DND-41 (cell line): ENCODE measurements around the gene NOC3L.

ENCODE experiments used
- ATAC-seq: fragments of 200-7000 bp; cut with Tn5 transposase; 3 replicates; pipeline ENCODE4 v1.9.1; 2021; ENCODE audit warnings: low read depth; ENCODE audit not compliant: insufficient read depth
- DNase-seq: peaks from one replicate; pipeline ENCODE4 v3.0.0-alpha.2; 2020
- H2AFZ ChIP-seq: 2 replicates; pipeline ENCODE4 v1.6.0; 2012; ENCODE audit warnings: low read depth, low read length
- H3K27ac ChIP-seq: 2 replicates; pipeline ENCODE4 v1.5.1; 2012; ENCODE audit warnings: low read length, inconsistent platforms
- H3K27me3 ChIP-seq: fragments of 200-600 bp; sonication (generic); 2 replicates; pipeline ENCODE4 v1.6.0; 2012; ENCODE audit warnings: low read length, mild to moderate bottlenecking, inconsistent platforms; ENCODE audit not compliant: insufficient read depth, poor library complexity
- H3K36me3 ChIP-seq: 2 replicates; pipeline ENCODE4 v1.5.1; 2012; ENCODE audit warnings: low read length, inconsistent platforms; ENCODE audit not compliant: insufficient read depth
- H3K4me1 ChIP-seq: 2 replicates; pipeline ENCODE4 v1.5.1; 2012; ENCODE audit warnings: mild to moderate bottlenecking, low read length; ENCODE audit not compliant: insufficient read depth
- H3K4me2 ChIP-seq: 2 replicates; pipeline ENCODE4 v1.6.0; 2012; ENCODE audit warnings: mild to moderate bottlenecking, moderate library complexity, low read length, inconsistent platforms; ENCODE audit not compliant: insufficient read depth
- H3K4me3 ChIP-seq, 2 experiments: fragments of 200-600 bp in 1 of 2; shearing (Covaris generic) in 1 of 2; 2 replicates each; pipeline ENCODE4 v1.5.1; 2012 to 2016; ENCODE audit warnings: inconsistent platforms in 2 of 2, low read length in 2 of 2, mild to moderate bottlenecking in 2 of 2, low read depth in 1 of 2, moderate library complexity in 1 of 2
- H3K79me2 ChIP-seq: 2 replicates; pipeline ENCODE4 v1.6.0; 2012; ENCODE audit warnings: low read length, inconsistent platforms; ENCODE audit not compliant: insufficient read depth
- H3K9ac ChIP-seq: 2 replicates; pipeline ENCODE4 v1.6.0; 2012; ENCODE audit warnings: low read depth, mild to moderate bottlenecking, inconsistent platforms, low read length, moderate library complexity
- H3K9me3 ChIP-seq: 2 replicates; pipeline ENCODE4 v1.5.1; 2012; ENCODE audit warnings: low read length, moderate library complexity, mild to moderate bottlenecking, inconsistent platforms; ENCODE audit not compliant: insufficient read depth, severe bottlenecking
- H4K20me1 ChIP-seq: 2 replicates; pipeline ENCODE4 v1.6.0; 2012; ENCODE audit warnings: low read length; ENCODE audit not compliant: insufficient read depth
- EZH2 ChIP-seq: IDR thresholded peaks from 3 replicates; pipeline ENCODE4 v1.6.1; 2012; ENCODE audit warnings: borderline replicate concordance, low read depth, mild to moderate bottlenecking, moderate library complexity, low read length, inconsistent platforms; ENCODE audit not compliant: severe bottlenecking
- TF ChIP-seq, protein P1 (sequence below): IDR thresholded peaks from 2 replicates; pipeline ENCODE4 v1.5.1; 2012; ENCODE audit warnings: borderline replicate concordance, low read length, moderate library complexity, mild to moderate bottlenecking; ENCODE audit not compliant: poor library complexity, severe bottlenecking; ENCODE audit errors: extremely low read depth

Gene NOC3L

DNA sequence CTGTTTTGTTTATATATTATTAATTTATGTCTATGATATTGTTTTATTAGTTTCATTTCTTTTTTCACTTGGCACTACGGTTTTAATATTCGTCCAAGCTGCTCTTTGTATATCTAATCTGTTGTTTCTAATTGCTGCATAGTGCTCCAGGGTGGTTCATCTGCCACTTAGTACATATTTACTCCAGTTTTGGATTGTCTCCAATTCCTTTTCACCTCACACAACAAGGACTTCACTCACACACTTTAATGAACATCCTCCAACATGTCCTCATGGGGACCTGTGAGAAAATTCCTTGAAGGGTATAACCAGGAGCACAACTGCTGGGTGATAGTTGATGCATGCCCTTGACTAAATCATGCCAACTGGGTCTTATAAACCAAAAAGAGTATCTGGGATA is 14.1 kb upstream of the NOC3L start:
- H4K20me1 ChIP-seq = no peaks in the 10 kb centered on the region
- no peak overlapping the region for H3K27ac ChIP-seq
- no peaks in the 10 kb centered on the region for H3K79me2 ChIP-seq
- H3K27me3 ChIP-seq = peaks cover 2% of the 10 kb centered on the region
- H3K4me3 ChIP-seq = no peak overlapping the region
- H3K4me2 ChIP-seq = no peak overlapping the region
- ATAC-seq (no peak), DNase-seq (no peak)
- TF ChIP-seq, protein P1, sequence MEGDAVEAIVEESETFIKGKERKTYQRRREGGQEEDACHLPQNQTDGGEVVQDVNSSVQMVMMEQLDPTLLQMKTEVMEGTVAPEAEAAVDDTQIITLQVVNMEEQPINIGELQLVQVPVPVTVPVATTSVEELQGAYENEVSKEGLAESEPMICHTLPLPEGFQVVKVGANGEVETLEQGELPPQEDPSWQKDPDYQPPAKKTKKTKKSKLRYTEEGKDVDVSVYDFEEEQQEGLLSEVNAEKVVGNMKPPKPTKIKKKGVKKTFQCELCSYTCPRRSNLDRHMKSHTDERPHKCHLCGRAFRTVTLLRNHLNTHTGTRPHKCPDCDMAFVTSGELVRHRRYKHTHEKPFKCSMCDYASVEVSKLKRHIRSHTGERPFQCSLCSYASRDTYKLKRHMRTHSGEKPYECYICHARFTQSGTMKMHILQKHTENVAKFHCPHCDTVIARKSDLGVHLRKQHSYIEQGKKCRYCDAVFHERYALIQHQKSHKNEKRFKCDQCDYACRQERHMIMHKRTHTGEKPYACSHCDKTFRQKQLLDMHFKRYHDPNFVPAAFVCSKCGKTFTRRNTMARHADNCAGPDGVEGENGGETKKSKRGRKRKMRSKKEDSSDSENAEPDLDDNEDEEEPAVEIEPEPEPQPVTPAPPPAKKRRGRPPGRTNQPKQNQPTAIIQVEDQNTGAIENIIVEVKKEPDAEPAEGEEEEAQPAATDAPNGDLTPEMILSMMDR = no peak
- TF ChIP-seq EZH2 = no peak
- no peak overlapping the region for H3K9ac ChIP-seq
- H3K4me1 ChIP-seq = no peaks in the 10 kb centered on the region
- no peaks in the 10 kb centered on the region for H3K36me3 ChIP-seq
- no peaks in the 10 kb centered on the region for H3K9me3 ChIP-seq
- H2AFZ ChIP-seq = no peak overlapping the region

DNA sequence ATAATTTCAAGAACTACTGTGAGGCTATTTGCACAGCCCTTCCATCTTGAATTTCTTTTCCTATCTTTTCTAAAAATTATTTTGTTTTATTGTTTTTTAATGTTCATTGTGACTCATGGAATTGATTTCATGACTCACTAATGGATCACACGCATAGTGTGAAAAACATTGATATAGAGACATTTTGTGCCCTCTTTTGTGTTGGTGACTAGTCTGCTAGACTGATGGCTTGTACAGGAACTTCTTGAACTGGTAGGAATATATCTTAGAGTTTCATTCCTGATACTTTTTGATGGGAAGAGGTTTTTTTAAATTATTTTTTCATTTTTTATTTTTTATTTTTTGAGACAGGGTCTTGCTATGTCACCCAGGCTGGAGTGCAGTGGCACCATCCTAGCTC is 12.6 kb upstream of the NOC3L start:
- Histone ChIP-seq H3K4me3 (no peak overlapping the region), H4K20me1 (no peaks in the 10 kb centered on the region), H3K27me3 (peaks cover 2% of the 10 kb centered on the region), H3K9me3 (no peaks in the 10 kb centered on the region), H3K4me2 (no peak overlapping the region), H2AFZ (no peak overlapping the region), H3K9ac (no peak overlapping the region), H3K36me3 (no peaks in the 10 kb centered on the region), H3K4me1 (no peaks in the 10 kb centered on the region), H3K27ac (no peak overlapping the region), H3K79me2 (no peaks in the 10 kb centered on the region)
- no peak for TF ChIP-seq EZH2
- TF ChIP-seq, protein P1 = no peak
- no peak for ATAC-seq
- DNase-seq = no peak

DNA sequence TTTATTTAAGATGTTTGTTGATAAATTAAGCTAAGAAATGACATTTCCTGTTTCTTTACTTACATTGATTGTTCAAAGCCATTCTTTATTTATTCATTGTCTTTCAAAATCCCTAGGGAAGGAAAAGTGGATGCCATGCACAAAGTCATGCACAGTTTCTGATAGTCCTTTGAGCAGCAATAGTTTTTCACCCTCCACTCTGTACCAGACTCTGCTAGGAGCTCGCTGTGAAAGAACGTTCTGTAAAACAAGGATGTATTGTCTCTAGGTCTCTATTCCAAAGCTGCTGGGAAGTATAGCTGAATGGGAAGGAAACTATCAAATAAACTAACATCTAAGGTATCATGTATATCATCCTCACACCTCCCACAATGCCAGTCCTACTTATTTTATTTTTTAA is 7.8 kb upstream of the NOC3L start:
- H3K9me3 ChIP-seq = no peaks in the 10 kb centered on the region

More for the DNA sequence above, 7.8 kb upstream of the NOC3L start:
- Histone ChIP-seq H3K27ac (no peak overlapping the region), H3K27me3 (peaks cover 6% of the 10 kb centered on the region), H3K4me3 (no peak overlapping the region), H2AFZ (no peak overlapping the region), H3K36me3 (no peaks in the 10 kb centered on the region), H4K20me1 (no peaks in the 10 kb centered on the region), H3K4me2 (no peak overlapping the region), H3K9ac (no peak overlapping the region), H3K79me2 (no peaks in the 10 kb centered on the region), H3K4me1 (no peaks in the 10 kb centered on the region)
- DNase-seq (no peak), ATAC-seq (no peak)
- no peak for TF ChIP-seq EZH2
- TF ChIP-seq, protein P1 = no peak
